Stimulated activated CD4-positive, alpha-beta T cell treated with anti-CD3 and anti-CD28 coated beads, Interleukin-4, amount 100 ng/mL, for 48 hours (primary cell): Measurements from ENCODE around the gene TACR1.

ENCODE experiments used
- DNase-seq, 2 donors: peaks; one replicate each; pipeline ENCODE4 v3.0.0-alpha.2; 2020; ENCODE audit warnings: low read depth in 2 of 2

TACR1 gene

GRCh38 chr2:75047992-75048625, 151.2 kb downstream of the TACR1 start:
- DNase-seq, result no peak

- no peak for DNase-seq
These were observed 151.9 kb downstream of the TACR1 start for GRCh38 chr2:75047189-75047991.

- DNase-seq, result no peak
These were observed 153.7 kb downstream of the TACR1 start for GRCh38 chr2:75045526-75046050.

DNA sequence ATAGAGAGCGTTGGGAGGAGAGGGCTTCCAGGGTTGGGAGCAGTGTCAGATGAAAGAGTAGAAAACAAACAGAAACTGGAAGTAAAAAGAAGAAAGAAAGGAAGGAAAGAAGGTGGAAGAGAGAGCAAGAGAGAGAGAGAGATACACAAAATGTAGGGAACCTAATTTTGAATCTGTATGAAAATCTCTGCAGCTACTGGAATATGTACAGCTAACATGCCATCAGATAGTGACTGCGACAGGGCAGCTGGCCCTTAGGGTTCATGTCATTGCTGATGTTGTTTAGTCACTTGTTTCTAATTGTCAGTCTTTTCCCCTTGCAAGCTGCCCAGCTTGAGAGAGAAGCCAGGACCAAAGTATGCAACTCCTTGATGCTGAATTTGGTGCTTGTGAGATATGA, 155.0 kb downstream of the TACR1 start:
- DNase-seq, result no peak

DNA sequence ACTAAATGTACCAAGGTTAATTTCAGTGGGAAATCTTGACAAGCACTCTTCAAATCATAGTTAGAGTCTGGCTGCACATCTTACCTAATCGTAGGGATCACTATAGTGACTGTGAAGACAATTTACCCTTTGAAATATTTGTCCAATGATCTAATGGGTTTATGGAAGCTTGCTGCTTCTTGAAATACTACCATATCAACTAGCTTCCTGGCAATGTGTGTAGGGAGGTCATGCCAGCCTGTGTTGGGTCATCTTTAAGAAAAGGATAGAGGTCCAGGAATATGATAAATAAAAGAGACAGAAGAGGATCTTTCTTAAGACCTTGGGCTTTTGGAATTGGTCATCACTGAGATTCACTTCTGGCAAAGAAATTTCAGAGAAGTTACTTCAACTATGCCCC, 156.5 kb downstream of the TACR1 start:
- DNase-seq, result no peak

DNA sequence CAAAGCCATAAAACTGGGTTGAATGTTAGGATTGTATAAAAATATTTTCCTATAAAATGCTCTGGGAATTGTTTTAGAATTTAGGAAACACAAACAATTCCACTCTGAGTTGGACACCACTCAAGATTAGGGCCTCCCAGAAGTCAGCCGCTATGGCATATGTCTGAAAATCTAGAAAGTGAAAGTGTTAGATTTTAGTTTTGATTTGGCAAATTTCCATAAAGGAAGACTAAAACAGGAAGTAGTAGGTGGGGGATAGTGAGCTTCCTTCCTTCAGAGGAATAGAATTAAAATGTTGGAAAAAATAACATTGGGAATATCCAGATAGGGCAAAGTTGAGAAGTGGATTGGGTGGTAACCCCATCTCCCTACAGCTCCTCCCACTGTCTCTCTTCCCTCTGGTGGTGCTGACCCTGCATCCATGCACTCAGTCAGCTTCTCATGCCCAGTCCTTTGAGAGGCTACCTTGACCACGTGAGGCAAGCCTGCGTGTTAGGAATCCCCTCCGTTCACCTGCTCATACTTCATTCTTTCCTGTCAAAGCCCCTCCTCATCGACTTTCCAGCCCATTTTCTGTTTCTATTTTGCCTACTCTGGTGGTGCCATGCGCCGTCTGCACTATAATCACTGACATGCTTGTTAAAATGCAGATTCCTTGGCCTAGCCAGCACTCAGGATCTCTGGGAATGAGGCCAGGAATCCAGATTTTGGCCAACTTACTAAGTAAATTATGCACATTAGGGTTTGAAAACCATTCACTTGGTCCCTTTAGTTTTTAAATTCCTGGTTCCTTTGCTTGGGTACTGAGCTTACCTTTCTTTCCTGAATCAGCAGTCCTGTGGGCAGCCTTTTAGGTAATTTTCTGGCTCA, 157.4 kb downstream of the TACR1 start:
- no peak for DNase-seq

DNA sequence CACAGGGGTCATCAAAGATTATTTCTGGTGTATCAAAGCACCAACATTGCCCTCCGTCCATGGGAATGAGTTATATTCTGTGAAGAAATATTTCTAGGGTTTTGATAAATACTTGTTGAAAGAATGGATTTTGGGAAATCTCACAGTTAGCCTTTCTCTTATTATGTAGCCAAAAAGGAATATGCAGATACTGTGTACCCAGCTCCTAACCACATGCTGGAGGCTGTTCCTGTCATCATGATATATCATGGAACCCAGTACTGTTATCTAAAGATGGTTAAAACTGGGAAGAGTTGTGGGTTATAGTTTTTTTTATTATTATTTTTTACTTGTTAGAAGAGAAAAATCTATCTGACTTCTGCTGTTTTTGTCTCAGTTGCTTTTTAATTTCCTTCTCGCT, 158.1 kb downstream of the TACR1 start:
- no peak for DNase-seq

GRCh38 chr2:75035444-75036353, 163.6 kb downstream of the TACR1 start:
- no peak for DNase-seq

GRCh38 chr2:75033516-75033915, 165.8 kb downstream of the TACR1 start:
- DNase-seq, result no peak

GRCh38 chr2:75031906-75032803, 167.2 kb downstream of the TACR1 start:
- DNase-seq, result no peak

DNA sequence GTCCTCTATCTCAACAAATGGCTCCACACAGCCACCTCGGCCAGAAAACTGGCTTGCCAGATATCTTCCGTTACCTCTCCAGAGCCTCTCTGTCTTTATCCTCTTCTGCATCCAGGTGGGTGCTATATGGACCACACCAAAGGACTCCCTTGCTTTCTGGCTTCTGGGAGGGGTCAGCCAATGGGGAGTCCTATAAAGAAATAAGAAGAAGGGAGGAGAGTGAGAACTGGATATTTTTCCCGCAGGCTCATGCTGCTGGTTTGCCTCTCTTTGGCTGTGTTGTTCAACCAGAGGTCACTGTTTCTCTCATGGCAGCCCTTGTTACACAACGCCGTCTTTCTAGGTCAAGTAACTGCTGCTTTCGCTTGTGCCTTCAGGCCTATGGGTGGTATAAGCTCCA, 168.1 kb downstream of the TACR1 start:
- DNase-seq, result no peak

- no peak for DNase-seq
These were observed 168.9 kb downstream of the TACR1 start for GRCh38 chr2:75030218-75031009.

GRCh38 chr2:75027886-75028285, 171.4 kb downstream of the TACR1 start:
- no peak for DNase-seq

DNA sequence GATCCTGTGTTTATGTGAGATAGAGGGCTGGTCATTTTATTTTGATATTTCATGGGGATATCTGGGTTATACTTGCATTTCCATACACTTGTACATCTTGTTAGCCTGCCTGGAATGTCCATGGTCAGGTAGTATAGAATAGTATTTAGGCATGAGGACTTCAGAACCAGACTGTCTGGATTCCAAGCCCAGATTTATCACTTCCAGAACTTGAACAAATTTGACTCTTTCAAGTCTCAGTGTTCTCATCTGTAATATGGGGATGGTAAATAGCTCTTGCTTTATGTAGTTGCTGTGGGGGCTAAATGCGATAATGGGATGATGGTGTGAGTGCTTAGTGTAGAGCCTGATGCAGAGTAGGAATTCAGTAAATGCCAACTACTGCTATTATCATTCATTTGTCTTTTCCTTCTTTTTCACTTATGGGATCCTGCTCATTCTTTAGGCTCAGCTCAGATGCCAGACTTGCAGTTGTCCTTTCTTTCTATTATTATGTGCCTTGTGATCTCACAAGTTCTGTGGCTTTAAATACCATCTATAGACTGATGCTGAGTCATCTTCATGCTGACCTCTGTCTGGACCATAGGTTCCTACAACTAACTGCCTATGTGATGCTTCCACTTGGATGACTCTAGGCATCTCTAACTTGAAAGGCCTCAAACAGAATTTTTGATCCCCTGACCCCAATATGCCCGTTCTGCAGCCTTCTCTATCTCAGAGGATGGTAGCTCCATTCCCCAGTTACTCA, 173.5 kb downstream of the TACR1 start:
- no peak for DNase-seq

- no peak for DNase-seq
These were observed 174.1 kb downstream of the TACR1 start for GRCh38 chr2:75025216-75025615.

- no peak for DNase-seq
These were observed 175.5 kb downstream of the TACR1 start for GRCh38 chr2:75023666-75024455.

GRCh38 chr2:75022516-75022915, 176.8 kb downstream of the TACR1 start:
- no peak for DNase-seq

DNA sequence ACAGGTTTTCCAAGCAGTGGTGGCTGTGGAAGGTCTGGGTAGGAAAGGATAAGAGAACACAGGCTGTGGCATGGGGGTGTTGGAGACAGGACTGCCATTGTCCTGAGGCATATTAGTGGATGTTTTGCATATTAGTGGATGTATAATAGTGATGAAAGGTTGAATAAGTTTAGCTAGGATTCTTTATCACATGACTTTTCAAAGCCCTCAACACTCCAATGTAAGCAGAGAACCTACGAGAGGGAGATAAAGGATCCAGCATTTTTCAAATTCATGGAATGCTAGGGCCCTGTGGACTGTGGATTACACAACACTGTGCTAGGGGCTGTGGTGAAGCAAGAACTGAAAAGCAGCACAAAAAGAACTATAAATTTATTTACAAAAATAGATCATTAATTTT, 177.6 kb downstream of the TACR1 start:
- no peak for DNase-seq
